Activated naive CD8-positive, alpha-beta T cell (primary cell): ENCODE data around the gene BARHL1.
"Not testable (repeated sequence)": the region's sequence is repeated elsewhere in the genome, so short reads cannot be mapped to it uniquely, and the experiment has no call there.

ENCODE experiments used
- H3K27ac Mint-ChIP-seq: one replicate; pipeline ENCODE4 v1.8.0; 2021; ENCODE audit warnings: mixed read lengths
- H3K27me3 Mint-ChIP-seq: one replicate; pipeline ENCODE4 v1.8.0; 2021; ENCODE audit warnings: mixed read lengths
- H3K36me3 Mint-ChIP-seq: one replicate; pipeline ENCODE4 v1.8.0; 2021; ENCODE audit warnings: mixed read lengths
- H3K4me1 Mint-ChIP-seq: one replicate; pipeline ENCODE4 v1.8.0; 2021; ENCODE audit warnings: low read depth, mixed read lengths
- H3K4me3 Mint-ChIP-seq: one replicate; pipeline ENCODE4 v1.8.0; 2021; ENCODE audit warnings: mild to moderate bottlenecking, mixed read lengths
- H3K9me3 Mint-ChIP-seq: one replicate; pipeline ENCODE4 v1.8.0; 2021; ENCODE audit warnings: low read depth, mixed read lengths

Gene BARHL1

GRCh38 chr9:132547976-132548730, 34.3 kb upstream of the BARHL1 start:
- Mint-ChIP-seq H3K27me3 (peaks cover 4% of the 10 kb centered on the region), H3K4me1 (no peaks in the 10 kb centered on the region), H3K9me3 (no peaks in the 10 kb centered on the region), H3K27ac (no peak overlapping the region), H3K4me3 (no peak overlapping the region), H3K36me3 (no peaks in the 10 kb centered on the region)

- Mint-ChIP-seq H3K9me3 (no peaks in the 10 kb centered on the region), H3K27ac (no peak overlapping the region), H3K4me3 (no peak overlapping the region), H3K4me1 (no peaks in the 10 kb centered on the region), H3K36me3 (no peaks in the 10 kb centered on the region), H3K27me3 (peaks cover 4% of the 10 kb centered on the region)
These were observed 33.4 kb upstream of the BARHL1 start for GRCh38 chr9:132548751-132549640.

DNA sequence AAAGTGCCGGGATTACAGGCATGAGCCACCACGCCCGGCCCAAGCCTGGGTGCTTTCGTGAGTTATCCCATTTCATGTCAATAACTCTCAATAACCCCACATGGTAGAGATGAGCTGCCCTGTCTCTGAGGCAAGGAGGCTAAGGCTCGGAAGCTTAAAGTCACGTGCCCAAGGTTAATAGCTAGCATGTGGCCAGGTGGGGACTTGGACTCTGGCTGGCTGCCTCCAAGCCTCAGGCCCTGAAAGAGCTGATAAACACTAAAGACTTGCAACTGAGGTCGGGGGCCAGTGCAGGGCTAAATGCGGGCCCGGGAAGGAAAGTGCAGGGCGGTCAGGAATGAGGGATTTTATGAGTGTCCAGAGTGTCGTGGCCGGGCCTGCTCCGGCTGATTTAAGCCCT, 30.9 kb upstream of the BARHL1 start:
- H3K36me3 Mint-ChIP-seq, result no peaks in the 10 kb centered on the region
- H3K27me3 Mint-ChIP-seq, result peaks cover 2% of the 10 kb centered on the region
- H3K4me3 Mint-ChIP-seq, result no peak overlapping the region
- H3K27ac Mint-ChIP-seq, result no peak overlapping the region
- H3K4me1 Mint-ChIP-seq, result no peaks in the 10 kb centered on the region
- no peaks in the 10 kb centered on the region for H3K9me3 Mint-ChIP-seq

- Mint-ChIP-seq H3K9me3 (no peaks in the 10 kb centered on the region), H3K4me1 (no peaks in the 10 kb centered on the region), H3K27me3 (peaks cover 2% of the 10 kb centered on the region), H3K4me3 (no peak overlapping the region), H3K36me3 (no peaks in the 10 kb centered on the region), H3K27ac (no peak overlapping the region)
These were observed 30.4 kb upstream of the BARHL1 start for GRCh38 chr9:132552041-132552440.

DNA sequence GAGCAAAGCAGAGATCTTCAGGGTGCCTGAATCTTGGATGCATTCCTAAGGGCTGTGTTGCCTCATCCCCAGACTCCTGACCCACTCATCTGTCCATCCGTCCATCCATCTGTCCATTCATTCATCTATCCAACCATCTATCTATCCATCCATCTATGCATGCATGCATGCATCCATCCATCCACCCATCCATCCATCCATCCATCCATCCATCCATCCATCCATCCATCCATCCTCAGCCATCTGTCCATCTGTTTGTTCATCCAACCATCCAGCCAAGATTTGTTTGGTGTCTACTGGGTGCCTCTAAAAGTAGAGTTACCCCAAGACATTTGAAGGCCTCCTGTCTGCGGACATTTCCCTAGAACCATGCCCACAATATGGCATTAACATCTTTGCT, 27.7 kb upstream of the BARHL1 start:
- peaks cover 3% of the 10 kb centered on the region for H3K36me3 Mint-ChIP-seq
- no peak overlapping the region for H3K4me3 Mint-ChIP-seq
- no peaks in the 10 kb centered on the region for H3K4me1 Mint-ChIP-seq
- H3K27ac Mint-ChIP-seq, result no peak overlapping the region
- peaks cover 7% of the 10 kb centered on the region for H3K27me3 Mint-ChIP-seq
- H3K9me3 Mint-ChIP-seq, result peaks cover 5% of the 10 kb centered on the region

DNA sequence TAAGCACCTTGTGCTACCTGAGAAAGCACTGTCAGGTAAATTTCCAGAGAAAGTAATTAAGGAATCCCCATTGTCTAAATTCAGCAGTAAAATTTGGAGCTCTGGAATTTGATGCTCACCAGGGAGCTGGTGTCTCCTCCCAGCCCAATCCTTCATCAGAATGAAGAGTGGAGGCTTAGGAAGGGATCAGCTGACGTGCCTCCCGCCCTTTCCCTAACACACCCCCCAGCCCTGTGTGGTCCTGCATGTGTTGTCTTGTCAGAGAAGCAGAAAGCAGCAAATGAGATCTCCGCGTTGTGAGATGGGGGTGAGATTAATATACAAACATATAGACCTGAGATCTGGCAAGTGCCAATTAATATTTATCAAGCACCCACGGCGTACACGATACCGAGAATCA, 26.9 kb upstream of the BARHL1 start:
- H3K9me3 Mint-ChIP-seq, result peaks cover 5% of the 10 kb centered on the region
- H3K27ac Mint-ChIP-seq, result no peak overlapping the region
- no peak overlapping the region for H3K4me3 Mint-ChIP-seq
- no peaks in the 10 kb centered on the region for H3K4me1 Mint-ChIP-seq
- peaks cover 9% of the 10 kb centered on the region for H3K27me3 Mint-ChIP-seq
- peaks cover 3% of the 10 kb centered on the region for H3K36me3 Mint-ChIP-seq

GRCh38 chr9:132556235-132556634, 26.2 kb upstream of the BARHL1 start:
- Mint-ChIP-seq H3K4me3 (no peak overlapping the region), H3K4me1 (no peaks in the 10 kb centered on the region), H3K27ac (no peak overlapping the region), H3K36me3 (peaks cover 3% of the 10 kb centered on the region), H3K9me3 (peaks cover 5% of the 10 kb centered on the region), H3K27me3 (peaks cover 7% of the 10 kb centered on the region)

DNA sequence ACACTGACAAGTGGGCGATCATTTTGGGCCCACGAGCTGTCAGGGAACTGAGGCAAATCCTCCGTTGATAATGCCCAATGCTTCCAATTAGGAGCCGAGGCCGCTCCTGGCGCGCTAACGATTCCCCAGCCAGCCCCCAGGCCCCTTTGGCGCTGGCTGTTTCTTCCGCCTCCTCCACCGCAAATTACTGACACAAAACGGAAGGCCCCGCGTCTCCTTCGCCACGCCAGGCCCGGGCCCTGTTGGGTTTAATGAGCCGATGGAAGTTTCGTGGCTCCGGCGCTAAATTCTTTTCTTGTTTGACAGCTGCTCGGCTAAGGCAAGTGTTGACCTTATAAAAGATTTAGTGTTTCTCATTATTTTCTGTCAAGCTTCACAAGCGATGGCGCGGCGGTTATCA, 25.7 kb upstream of the BARHL1 start:
- peaks cover 3% of the 10 kb centered on the region for H3K36me3 Mint-ChIP-seq
- peaks cover 5% of the 10 kb centered on the region for H3K9me3 Mint-ChIP-seq
- H3K27me3 Mint-ChIP-seq, result peaks cover 7% of the 10 kb centered on the region
- H3K4me3 Mint-ChIP-seq, result no peak overlapping the region
- no peaks in the 10 kb centered on the region for H3K4me1 Mint-ChIP-seq
- no peak overlapping the region for H3K27ac Mint-ChIP-seq

DNA sequence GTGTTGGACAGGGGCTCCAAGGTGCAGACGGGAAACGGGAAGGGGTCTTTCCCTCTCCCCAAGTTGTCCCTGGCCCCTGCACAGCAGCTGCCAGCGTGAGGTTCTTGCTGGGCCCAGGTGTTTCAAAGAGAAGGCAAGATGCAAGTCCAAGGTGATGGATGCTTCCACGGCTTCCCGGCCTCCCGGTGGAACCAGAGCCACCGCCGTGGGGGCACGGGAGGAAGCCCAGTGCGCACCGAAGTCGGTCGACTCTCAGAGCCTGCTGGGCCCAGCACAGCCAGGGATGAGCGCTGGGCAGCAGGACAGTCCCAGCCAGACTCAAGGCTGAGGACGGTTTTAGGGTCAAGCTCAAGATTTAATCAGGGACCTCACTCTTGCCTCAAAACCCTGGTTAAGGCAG, 25.2 kb upstream of the BARHL1 start:
- Mint-ChIP-seq H3K9me3 (peaks cover 5% of the 10 kb centered on the region), H3K36me3 (peaks cover 3% of the 10 kb centered on the region), H3K27me3 (peaks cover 7% of the 10 kb centered on the region), H3K27ac (no peak overlapping the region), H3K4me3 (no peak overlapping the region), H3K4me1 (no peaks in the 10 kb centered on the region)

DNA sequence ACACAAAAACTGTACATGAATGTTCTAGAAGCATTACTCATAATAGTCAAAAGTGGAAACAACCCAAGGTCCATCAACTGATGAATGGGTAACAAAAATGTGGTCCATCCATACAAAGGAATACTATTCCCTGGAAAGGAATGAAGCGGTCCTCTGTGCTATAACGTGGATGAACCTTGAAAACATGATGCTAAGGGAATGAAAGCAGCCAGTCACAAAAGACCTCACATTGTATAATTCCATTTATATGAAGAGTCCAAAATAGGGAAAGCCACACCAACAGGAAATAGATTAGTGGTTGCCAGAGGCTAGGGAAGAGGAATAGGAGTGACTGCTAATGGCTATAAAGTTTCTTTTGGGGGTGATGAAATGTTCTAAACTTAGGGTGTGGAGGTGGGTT, 22.7 kb upstream of the BARHL1 start:
- peaks cover 3% of the 10 kb centered on the region for H3K36me3 Mint-ChIP-seq
- no peaks in the 10 kb centered on the region for H3K4me1 Mint-ChIP-seq
- peaks cover 9% of the 10 kb centered on the region for H3K27me3 Mint-ChIP-seq
- H3K4me3 Mint-ChIP-seq, result no peak overlapping the region
- no peak overlapping the region for H3K27ac Mint-ChIP-seq
- H3K9me3 Mint-ChIP-seq, result peaks cover 5% of the 10 kb centered on the region

- H3K4me1 Mint-ChIP-seq, result no peaks in the 10 kb centered on the region
- peaks cover 3% of the 10 kb centered on the region for H3K36me3 Mint-ChIP-seq
- H3K27ac Mint-ChIP-seq, result no peak overlapping the region
- peaks cover 9% of the 10 kb centered on the region for H3K27me3 Mint-ChIP-seq
- H3K9me3 Mint-ChIP-seq, result peaks cover 5% of the 10 kb centered on the region
- no peak overlapping the region for H3K4me3 Mint-ChIP-seq
These were observed 21.7 kb upstream of the BARHL1 start for GRCh38 chr9:132560616-132561202.

- Mint-ChIP-seq H3K9me3 (peaks cover 5% of the 10 kb centered on the region), H3K4me1 (no peaks in the 10 kb centered on the region), H3K27me3 (peaks cover 9% of the 10 kb centered on the region), H3K27ac (no peak overlapping the region), H3K4me3 (no peak overlapping the region), H3K36me3 (peaks cover 6% of the 10 kb centered on the region)
These were observed 20.2 kb upstream of the BARHL1 start for GRCh38 chr9:132562306-132562573.

DNA sequence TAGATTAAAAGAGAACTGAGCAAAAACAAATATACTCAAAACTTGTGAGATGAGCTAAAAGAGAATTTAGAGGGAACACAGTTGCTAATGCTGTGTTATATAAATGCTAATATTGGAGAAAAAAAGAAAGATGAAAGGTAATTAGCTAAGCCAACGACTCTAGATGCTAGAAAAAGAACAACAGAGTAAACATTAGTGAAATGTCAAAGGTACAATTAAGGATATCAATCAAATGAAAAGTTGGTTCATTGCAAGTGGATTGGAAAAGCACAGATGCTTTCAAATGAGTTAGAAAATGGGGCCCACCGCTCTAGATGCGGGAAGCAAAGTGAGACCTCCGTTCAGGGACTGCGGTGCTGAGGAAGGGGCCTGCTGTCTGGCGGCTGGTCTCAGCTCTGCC, 17.9 kb upstream of the BARHL1 start:
- peaks cover 2% of the 10 kb centered on the region for H3K9me3 Mint-ChIP-seq
- H3K4me1 Mint-ChIP-seq, result no peaks in the 10 kb centered on the region
- H3K4me3 Mint-ChIP-seq, result no peak overlapping the region
- H3K27ac Mint-ChIP-seq, result no peak overlapping the region
- peaks cover 6% of the 10 kb centered on the region for H3K27me3 Mint-ChIP-seq
- peaks cover 7% of the 10 kb centered on the region for H3K36me3 Mint-ChIP-seq

DNA sequence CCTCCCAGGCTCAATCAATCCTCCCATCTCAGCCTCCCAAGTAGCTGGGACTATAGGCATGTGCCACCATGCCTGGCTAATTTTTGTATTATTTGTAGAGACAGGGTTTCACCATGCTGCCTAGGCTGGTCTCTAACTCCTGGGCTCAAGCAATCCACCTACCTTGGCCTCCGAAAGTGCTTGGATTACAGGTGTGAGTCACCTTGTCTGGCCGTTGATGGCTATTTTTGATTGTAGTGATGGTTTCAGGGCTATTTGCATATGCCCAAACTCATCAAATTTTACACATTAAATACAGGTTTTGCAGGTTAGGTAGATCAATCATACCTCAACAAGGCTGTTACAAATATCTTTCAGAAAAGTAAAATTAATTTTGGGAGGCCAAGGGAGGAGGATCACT, 13.6 kb upstream of the BARHL1 start:
- not testable (repeated sequence) for H3K27me3 Mint-ChIP-seq, H3K4me1 Mint-ChIP-seq, H3K27ac Mint-ChIP-seq, H3K9me3 Mint-ChIP-seq, H3K36me3 Mint-ChIP-seq, H3K4me3 Mint-ChIP-seq

DNA sequence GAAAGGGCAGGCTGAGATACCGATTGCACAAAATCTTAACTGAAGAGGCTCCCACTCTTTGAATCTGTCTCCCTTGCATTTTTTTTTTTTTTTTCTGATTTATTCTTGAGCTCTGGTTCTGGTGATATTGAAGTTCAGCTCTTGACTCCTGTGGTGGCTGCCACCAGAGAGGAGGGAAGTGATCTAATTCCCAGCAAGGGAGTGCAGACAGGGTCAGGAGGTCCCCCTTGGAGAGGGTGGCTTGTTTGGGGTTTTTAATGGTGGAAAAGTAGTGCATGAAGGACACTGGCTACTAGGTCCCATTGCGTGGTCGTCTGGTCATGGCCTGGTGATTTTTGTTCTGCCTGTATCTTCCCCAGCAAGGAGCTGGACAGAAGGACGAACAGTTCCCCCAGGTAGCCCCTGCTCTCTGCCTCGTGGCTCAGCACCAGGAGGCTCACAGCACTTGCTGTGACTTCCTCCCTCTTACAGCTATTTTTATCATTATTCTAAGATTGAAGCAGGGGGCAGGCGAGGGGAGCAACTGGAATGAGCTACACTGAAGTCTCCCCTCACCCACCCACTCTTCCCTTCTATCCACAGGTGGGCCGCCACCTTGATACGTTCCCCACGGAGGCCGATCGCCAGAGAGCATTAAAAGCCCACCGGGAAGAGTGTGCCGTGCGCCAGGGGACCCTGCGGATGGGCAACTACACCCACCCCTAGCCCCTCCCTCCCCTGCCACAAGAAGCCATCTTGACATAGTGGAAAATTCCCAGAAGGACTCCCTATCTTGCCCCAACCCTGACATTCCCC, 10.4 kb upstream of the BARHL1 start:
- no peaks in the 10 kb centered on the region for H3K9me3 Mint-ChIP-seq
- peaks cover 7% of the 10 kb centered on the region for H3K36me3 Mint-ChIP-seq
- no peak overlapping the region for H3K4me3 Mint-ChIP-seq

More for the DNA sequence above, 10.4 kb upstream of the BARHL1 start:
- H3K27me3 Mint-ChIP-seq, result peaks cover 24% of the 10 kb centered on the region
- H3K27ac Mint-ChIP-seq, result no peak overlapping the region
- no peaks in the 10 kb centered on the region for H3K4me1 Mint-ChIP-seq
